Measurements from ENCODE around the gene DNAH5. TPM values are rescaled to one million over a fixed set of nuclear protein-coding genes. Genes with fewer than 3 reads are reported as not detected.

The DNAH5 gene
- total and polyA plus RNA-seq, 2 donors (not counting 3 experiments of a cell fraction or from before 2014, with no cell fraction given) = 0.23 to 1.7 TPM

- H2AFZ ChIP-seq (ENCODE audit: low read depth, low read length) = no peak overlapping the region
- H3K27me3 ChIP-seq (ENCODE audit: control insufficient read depth in 2 of 2, insufficient read depth in 2 of 2, low read length in 2 of 2) = no peaks in the 10 kb centered on the region
- no peak overlapping the region for H3K4me3 ChIP-seq (replicated peaks in 1 of 3; ENCODE audit: insufficient read depth in 1 of 3, low read depth in 1 of 3, low read length in 3 of 3)
- no peaks in the 10 kb centered on the region for H3K4me1 ChIP-seq (ENCODE audit: control insufficient read depth, extremely low read depth, insufficient read depth, low read length)
- H4K20me1 ChIP-seq (replicated peaks; ENCODE audit: control insufficient read depth, extremely low read depth, insufficient read depth, low read length) = no peaks in the 10 kb centered on the region
- no peak overlapping the region for H3K9ac ChIP-seq (replicated peaks; ENCODE audit: extremely low read depth, insufficient read depth, low read length)
- FAIRE-seq (no peak), DNase-seq (ENCODE audit: low read depth, low spot score) (no peak)
- no peaks in the 10 kb centered on the region for H3K9me1 ChIP-seq (replicated peaks; ENCODE audit: control insufficient read depth, extremely low read depth, insufficient read depth, low read length)
- dilution Hi-C loops (cut with MboI; ENCODE audit: extremely low pct_ligation_motif_present, low sequenced_read_pairs) (no loop called here), intact Hi-C loops (cut with micrococcal nuclease) (no loop called here)
- ChIA-PET POLR2A (interaction anchor here (0.7 kb wide), 1 partner anchor 223 kb away, joined by 3 read pairs; no protein-coding TSS in a partner anchor), CTCF (no interaction called here)
- no peak overlapping the region for H3K4me2 ChIP-seq (ENCODE audit: insufficient read depth, low read length)
- H3K36me3 ChIP-seq (ENCODE audit: control insufficient read depth in 2 of 2, extremely low read depth in 1 of 2, insufficient read depth in 2 of 2, low read length in 2 of 2) = no peaks in the 10 kb centered on the region
- H3K9me3 ChIP-seq (replicated peaks; ENCODE audit: control insufficient read depth, insufficient read depth, low read length) = no peaks in the 10 kb centered on the region
- no peaks in the 10 kb centered on the region for H3K79me2 ChIP-seq (ENCODE audit: control insufficient read depth, insufficient read depth, low read length)
- H3K27ac ChIP-seq (ENCODE audit: insufficient read depth, low read depth, low read length) = no peak overlapping the region
- no peak for TF ChIP-seq FOS (IDR thresholded peaks at IDR 0.05; ENCODE audit: borderline replicate concordance, insufficient read depth, low read length)
- no peak for TF ChIP-seq GATA2 (IDR thresholded peaks at IDR 0.05; ENCODE audit: insufficient read depth, insufficient read length, low read depth, low read length)
- no peak for TF ChIP-seq EZH2 (IDR thresholded peaks at IDR 0.05; ENCODE audit: borderline replicate concordance, low read depth, low read length, severe bottlenecking)
- TF ChIP-seq MAX (IDR thresholded peaks at IDR 0.05; ENCODE audit: insufficient read depth, insufficient read length) = no peak
- TF ChIP-seq JUN (IDR thresholded peaks at IDR 0.05; ENCODE audit: borderline replicate concordance, insufficient read depth, insufficient read length, low read depth) = no peak
- no peak for TF ChIP-seq POLR2AphosphoS5 (IDR thresholded peaks at IDR 0.05; ENCODE audit: insufficient read depth, low read depth, low read length)
- no peak for TF ChIP-seq POLR2A (IDR thresholded peaks at IDR 0.05; ENCODE audit: low read depth, low read length)
- TF ChIP-seq CTCF (IDR thresholded peaks at IDR 0.05; ENCODE audit: extremely low read depth in 1 of 2, insufficient read depth in 1 of 2, low read depth in 1 of 2, low read length in 2 of 2) = no peak
- no peak for TF ChIP-seq MYC (IDR thresholded peaks at IDR 0.05; ENCODE audit: low read depth, low read length)
- BruUV-seq (replicated peaks) = no TSS peak
Observed at GRCh38 chr5:13731121-13731628, 213.3 kb downstream of the DNAH5 start.

Data from endothelial cell of umbilical vein (primary cell).